Measurements from ENCODE around the gene GTSE1.

DNA sequence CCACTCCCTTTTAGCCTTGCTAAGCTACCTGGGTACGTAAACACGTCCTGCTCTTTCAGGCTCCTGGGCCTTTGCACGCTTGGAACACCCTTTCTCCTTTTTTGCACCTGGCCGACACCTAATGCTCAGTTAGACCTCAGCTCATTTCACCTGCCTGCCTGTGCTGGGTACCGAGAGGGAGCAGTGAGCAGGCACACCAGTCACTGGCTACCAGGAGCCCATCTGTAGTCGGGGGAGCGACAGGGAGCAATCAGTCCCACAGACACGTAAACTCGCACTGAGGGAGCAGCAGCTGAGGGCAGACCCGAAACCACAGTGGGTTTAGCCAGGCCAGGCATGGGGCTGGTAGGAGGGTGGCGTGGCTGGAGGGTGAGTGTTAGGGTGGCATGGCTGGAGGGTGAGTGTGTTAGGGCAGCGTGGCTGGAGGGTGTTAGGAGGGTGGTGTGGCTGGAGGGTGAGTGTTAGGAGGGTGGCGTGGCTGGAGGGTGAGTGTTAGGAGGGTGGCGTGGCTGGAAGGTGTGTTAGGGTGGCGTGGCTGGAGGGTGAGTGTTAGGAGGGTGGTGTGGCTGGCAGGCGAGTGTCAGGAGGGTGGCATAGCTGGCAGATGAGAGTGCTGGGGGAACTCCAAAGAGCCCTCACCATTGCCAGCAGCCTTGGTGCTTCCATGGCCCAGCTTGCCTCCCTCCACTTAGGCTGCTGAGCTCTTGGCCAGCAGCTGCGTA, 6.4 kb upstream of the GTSE1 start:
- TF ChIP-seq POLR2AphosphoS5 (IDR thresholded peaks at IDR 0.05; ENCODE audit: low read depth, low read length): no peak
- no peak for TF ChIP-seq POLR2A (IDR thresholded peaks at IDR 0.05; ENCODE audit: low read depth, low read length)
- no peak for TF ChIP-seq TAF1 (IDR thresholded peaks at IDR 0.05; ENCODE audit: low read depth, low read length)
- TF ChIP-seq SPI1 (IDR thresholded peaks at IDR 0.05; ENCODE audit: low read depth, low read length): no peak
